Measurements from ENCODE around the gene USP2. TPM values are rescaled to one million over a fixed set of nuclear protein-coding genes. Genes with fewer than 3 reads are reported as not detected.

The USP2 gene
- total and polyA plus RNA-seq, 2 of the 8 experiments (the other 6 are each of a cell fraction or from before 2014, with no cell fraction given), result 2.2 to 6.9 TPM

DNA sequence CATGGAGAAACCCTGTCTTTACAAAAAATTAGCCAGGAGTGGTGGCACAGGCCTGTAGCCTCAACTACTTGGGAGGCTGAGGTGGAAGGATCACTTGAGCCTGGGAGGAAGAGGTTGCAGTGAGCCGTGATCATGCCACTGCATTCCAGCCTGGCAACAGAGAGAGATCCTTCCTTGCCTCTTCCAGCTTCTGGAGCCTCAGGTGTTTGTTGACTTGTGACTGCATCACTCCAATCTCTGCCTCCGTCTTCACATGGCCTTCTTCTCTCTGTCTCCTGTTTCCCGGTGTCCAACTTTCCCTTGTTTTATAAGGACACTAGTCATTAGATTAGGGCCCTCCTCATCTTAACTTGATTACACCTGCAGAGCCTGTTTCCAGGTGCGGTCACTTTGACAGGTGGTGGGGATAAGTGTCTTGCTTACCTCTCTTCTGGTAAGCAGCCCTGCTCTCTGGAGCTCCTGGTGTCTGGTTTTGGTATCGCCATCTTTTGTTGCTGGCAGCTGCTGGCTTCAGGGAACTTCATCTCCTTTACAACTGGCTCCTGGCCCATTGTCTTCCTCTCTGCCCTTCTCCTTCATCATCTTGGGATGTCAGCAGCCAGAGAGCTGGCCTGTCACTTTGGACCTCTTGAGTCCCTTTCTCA is 8.2 kb upstream of the USP2 start (continued):
- TF ChIP-seq BCL11A (IDR thresholded peaks at IDR 0.05; ENCODE audit: low read depth in 2 of 2, low read length in 2 of 2), result no peak
- TF ChIP-seq CBX8 (IDR thresholded peaks at IDR 0.05; ENCODE audit: borderline replicate concordance, low read depth, low read length), result no peak
- no peak for TF ChIP-seq POU5F1 (IDR thresholded peaks at IDR 0.05; ENCODE audit: low read depth, low read length)
- no peak for TF ChIP-seq TEAD4 (IDR thresholded peaks at IDR 0.05; ENCODE audit: low read depth, low read length)
- no peak for TF ChIP-seq KDM1A (IDR thresholded peaks at IDR 0.05; ENCODE audit: borderline replicate concordance, low read length)
- TF ChIP-seq CTBP2 (IDR thresholded peaks at IDR 0.05; ENCODE audit: borderline replicate concordance, insufficient read depth, insufficient read length, low read length), result no peak
- TF ChIP-seq, protein P1, sequence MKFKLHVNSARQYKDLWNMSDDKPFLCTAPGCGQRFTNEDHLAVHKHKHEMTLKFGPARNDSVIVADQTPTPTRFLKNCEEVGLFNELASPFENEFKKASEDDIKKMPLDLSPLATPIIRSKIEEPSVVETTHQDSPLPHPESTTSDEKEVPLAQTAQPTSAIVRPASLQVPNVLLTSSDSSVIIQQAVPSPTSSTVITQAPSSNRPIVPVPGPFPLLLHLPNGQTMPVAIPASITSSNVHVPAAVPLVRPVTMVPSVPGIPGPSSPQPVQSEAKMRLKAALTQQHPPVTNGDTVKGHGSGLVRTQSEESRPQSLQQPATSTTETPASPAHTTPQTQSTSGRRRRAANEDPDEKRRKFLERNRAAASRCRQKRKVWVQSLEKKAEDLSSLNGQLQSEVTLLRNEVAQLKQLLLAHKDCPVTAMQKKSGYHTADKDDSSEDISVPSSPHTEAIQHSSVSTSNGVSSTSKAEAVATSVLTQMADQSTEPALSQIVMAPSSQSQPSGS (IDR thresholded peaks at IDR 0.05; ENCODE audit: low read length), result no peak
- no peak for TF ChIP-seq JUND (IDR thresholded peaks at IDR 0.05; ENCODE audit: low read length)
- no peak for TF ChIP-seq CBX5 (IDR thresholded peaks at IDR 0.05; ENCODE audit: low read depth, low read length)
- TF ChIP-seq SAP30 (IDR thresholded peaks at IDR 0.05; ENCODE audit: insufficient read depth, insufficient replicate concordance, low read length), result no peak
- TF ChIP-seq, protein P2, sequence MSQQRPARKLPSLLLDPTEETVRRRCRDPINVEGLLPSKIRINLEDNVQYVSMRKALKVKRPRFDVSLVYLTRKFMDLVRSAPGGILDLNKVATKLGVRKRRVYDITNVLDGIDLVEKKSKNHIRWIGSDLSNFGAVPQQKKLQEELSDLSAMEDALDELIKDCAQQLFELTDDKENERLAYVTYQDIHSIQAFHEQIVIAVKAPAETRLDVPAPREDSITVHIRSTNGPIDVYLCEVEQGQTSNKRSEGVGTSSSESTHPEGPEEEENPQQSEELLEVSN (IDR thresholded peaks at IDR 0.05), result no peak
- 0 out of 2 replicates have a peak, but pooled peaks have one; percentile 48 for TF ChIP-seq YY1 (IDR thresholded peaks at IDR 0.05; ENCODE audit: low read depth, low read length)
- TF ChIP-seq, protein P3, sequence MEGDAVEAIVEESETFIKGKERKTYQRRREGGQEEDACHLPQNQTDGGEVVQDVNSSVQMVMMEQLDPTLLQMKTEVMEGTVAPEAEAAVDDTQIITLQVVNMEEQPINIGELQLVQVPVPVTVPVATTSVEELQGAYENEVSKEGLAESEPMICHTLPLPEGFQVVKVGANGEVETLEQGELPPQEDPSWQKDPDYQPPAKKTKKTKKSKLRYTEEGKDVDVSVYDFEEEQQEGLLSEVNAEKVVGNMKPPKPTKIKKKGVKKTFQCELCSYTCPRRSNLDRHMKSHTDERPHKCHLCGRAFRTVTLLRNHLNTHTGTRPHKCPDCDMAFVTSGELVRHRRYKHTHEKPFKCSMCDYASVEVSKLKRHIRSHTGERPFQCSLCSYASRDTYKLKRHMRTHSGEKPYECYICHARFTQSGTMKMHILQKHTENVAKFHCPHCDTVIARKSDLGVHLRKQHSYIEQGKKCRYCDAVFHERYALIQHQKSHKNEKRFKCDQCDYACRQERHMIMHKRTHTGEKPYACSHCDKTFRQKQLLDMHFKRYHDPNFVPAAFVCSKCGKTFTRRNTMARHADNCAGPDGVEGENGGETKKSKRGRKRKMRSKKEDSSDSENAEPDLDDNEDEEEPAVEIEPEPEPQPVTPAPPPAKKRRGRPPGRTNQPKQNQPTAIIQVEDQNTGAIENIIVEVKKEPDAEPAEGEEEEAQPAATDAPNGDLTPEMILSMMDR (IDR thresholded peaks at IDR 0.05; ENCODE audit: control extremely low read depth in 1 of 3, insufficient read depth in 1 of 3, low read depth in 1 of 3, low read length in 3 of 3), result peak; percentile 63 to 84 (median 68)
- no peak for TF ChIP-seq SUZ12 (IDR thresholded peaks at IDR 0.05; ENCODE audit: low read length)
- TF ChIP-seq CREB1 (IDR thresholded peaks at IDR 0.05), result 0 out of 2 replicates have a peak, but pooled peaks have one; percentile 16
- TF ChIP-seq NRF1 (IDR thresholded peaks at IDR 0.05; ENCODE audit: low read depth, low read length), result no peak
